Natural killer cell (primary cell): ENCODE results near the gene FUCA1. TPM values are rescaled to one million over a fixed set of nuclear protein-coding genes. Genes with fewer than 3 reads are reported as not detected.

ENCODE experiments used
- ATAC-seq, 3 donors: fragments of 150-1000 bp in 2 of 3; fragments of 200-7000 bp in 1 of 3; cut with Tn5 transposase; 1 replicate in 1 of 3; 2 replicates in 2 of 3; pipeline ENCODE4 v1.10.0; 2021; ENCODE audit warnings: mild to moderate bottlenecking in 2 of 3, moderate library complexity in 2 of 3
- DNase-seq, 2 donors: peaks; one replicate each; pipeline versions ENCODE4 v3.0.0 to v3.0.0-alpha.2; 2013 to 2021; ENCODE audit warnings: mixed read lengths in 1 of 2
- H3K27ac ChIP-seq: one replicate; pipeline ENCODE4 v1.5.1; 2013; ENCODE audit warnings: mild to moderate bottlenecking, low read length
- H3K27me3 ChIP-seq: one replicate; pipeline ENCODE4 v1.6.1; 2013; ENCODE audit warnings: low read length; ENCODE audit not compliant: control insufficient read depth, insufficient read depth
- H3K36me3 ChIP-seq: one replicate; pipeline ENCODE4 v1.6.1; 2013; ENCODE audit warnings: low read length; ENCODE audit not compliant: control insufficient read depth, insufficient read depth
- H3K4me1 ChIP-seq: one replicate; pipeline ENCODE4 v1.6.1; 2013; ENCODE audit warnings: low read length; ENCODE audit not compliant: control insufficient read depth, insufficient read depth
- H3K4me3 ChIP-seq: one replicate; pipeline ENCODE4 v1.5.1; 2013; ENCODE audit warnings: low read length
- H3K9me3 ChIP-seq: one replicate; pipeline ENCODE4 v1.6.1; 2013; ENCODE audit warnings: low read length; ENCODE audit not compliant: control insufficient read depth, insufficient read depth
- H3K27ac Mint-ChIP-seq, 2 donors: one replicate each; pipeline ENCODE4 v1.8.0; 2022; ENCODE audit warnings: mild to moderate bottlenecking in 2 of 2, mixed read lengths in 2 of 2, moderate library complexity in 1 of 2
- H3K27me3 Mint-ChIP-seq, 2 donors: one replicate each; pipeline ENCODE4 v1.8.0; 2022; ENCODE audit warnings: low read depth in 2 of 2, mixed read lengths in 2 of 2
- H3K36me3 Mint-ChIP-seq: one replicate; pipeline ENCODE4 v1.8.0; 2022; ENCODE audit warnings: mixed read lengths
- H3K4me1 Mint-ChIP-seq, 2 donors: one replicate each; pipeline ENCODE4 v1.8.0; 2022; ENCODE audit warnings: mixed read lengths in 2 of 2
- H3K4me3 Mint-ChIP-seq: one replicate; pipeline ENCODE4 v1.8.0; 2022; ENCODE audit warnings: mild to moderate bottlenecking, moderate library complexity, mixed read lengths
- H3K9me3 Mint-ChIP-seq, 2 donors: one replicate each; pipeline ENCODE4 v1.8.0; 2022; ENCODE audit warnings: mixed read lengths in 2 of 2
- CTCF ChIP-seq: fragments of 200-600 bp; IDR thresholded peaks from one replicate; pipeline ENCODE4 v1.8.0; 2022; ENCODE audit warnings: antibody characterized with exemption
- WGBS: methylation state at CpG from one replicate; pipeline ENCODE4 v1.1.7; 2013; ENCODE audit warnings: missing lambda C conversion rate; ENCODE audit not compliant: insufficient coverage; 5-methylcytosine and 5-hydroxymethylcytosine counted together
- intact Hi-C: fragments of 100-400 bp; cut with micrococcal nuclease; formaldehyde crosslinking; loops from one replicate; pipeline ENCODE4 v1.14.2; 2022
- total RNA-seq, 4 donors: library from RNA; stranded (reverse); fragments of 120-200 nt in 1 of 4; gene quantifications; one replicate each; pipeline versions ENCODE4 v1.2.3 to v1.2.4, GENCODE V29; 2013 to 2022

The FUCA1 gene
- total RNA-seq, 3 donors from 2014 or later (not counting 1 experiment from before 2014, with no cell fraction given): 6.8 to 12.5 (median 11.9) TPM

GRCh38 chr1:23801338-23801748 is 66.7 kb downstream of the FUCA1 start:
- Histone ChIP-seq H3K9me3 (no peaks in the 10 kb centered on the region), H3K27me3 (no peaks in the 10 kb centered on the region), H3K27ac (peak overlapping the region; percentile 88), H3K4me1 (peaks cover 30% of the 10 kb centered on the region), H3K36me3 (peaks cover 12% of the 10 kb centered on the region), H3K4me3 (peak overlapping the region; percentile 77)
- no peaks in the 10 kb centered on the region for H3K27me3 Mint-ChIP-seq
- no peak for TF ChIP-seq CTCF
- H3K36me3 Mint-ChIP-seq: no peaks in the 10 kb centered on the region
- 55% methylated on average over 19 of the region's 19 CpGs for WGBS
- intact Hi-C loops: loop anchor here (2.0 kb wide), 1 partner anchor 67 kb away; the partner anchor contains the start of gene FUCA1
- ATAC-seq (no peak), DNase-seq (peak in 1 of 2 donors; percentile 16)
- peaks cover 16 to 31% of the 10 kb centered on the region in 2 donors for H3K4me1 Mint-ChIP-seq
- peak overlapping the region; percentile 94 for H3K4me3 Mint-ChIP-seq
- H3K9me3 Mint-ChIP-seq: no peaks in the 10 kb centered on the region
- H3K27ac Mint-ChIP-seq: peak overlapping the region; percentile 85 to 92

- peak; percentile 93 to 98 for DNase-seq
- H3K36me3 ChIP-seq: peaks cover 15% of the 10 kb centered on the region
- TF ChIP-seq CTCF: no peak
- peaks cover 30% of the 10 kb centered on the region for H3K4me1 ChIP-seq
- Mint-ChIP-seq H3K4me3 (peak within 1 kb of the TSS; percentile 94), H3K27ac (peak within 1 kb of the TSS; percentile 85 to 92), H3K27me3 (no peaks in the 10 kb centered on the region), H3K9me3 (no peaks in the 10 kb centered on the region), H3K36me3 (no peaks in the 10 kb centered on the region), H3K4me1 (peaks cover 16 to 29% of the 10 kb centered on the region in 2 donors)
- peak within 1 kb of the TSS; percentile 93 for H3K4me3 ChIP-seq
- peak within 1 kb of the TSS; percentile 88 for H3K27ac ChIP-seq
- intact Hi-C loops: loop anchor here (1.0 to 2.0 kb wide), 2 partner anchors 25 to 68 kb away; partner anchors contain the start of genes FUCA1 and HMGCL
- H3K9me3 ChIP-seq: no peaks in the 10 kb centered on the region
- peak; percentile 92 to 98 (median 93) for ATAC-seq
- H3K27me3 ChIP-seq: no peaks in the 10 kb centered on the region
- WGBS: under 1% methylated on average over 82 of the region's 82 CpGs
Measured at GRCh38 chr1:23800400-23801337, 67.4 kb downstream of the FUCA1 start, which contains the start of gene GALE. Gene GALE, minus strand, starts transcription at chr1:23800754. Its CDS starts 1,747 bp downstream, at chr1:23799007.

- Histone ChIP-seq H3K27ac (peak overlapping the region; percentile 70), H3K27me3 (no peaks in the 10 kb centered on the region), H3K36me3 (peaks cover 18% of the 10 kb centered on the region), H3K4me1 (peaks cover 30% of the 10 kb centered on the region), H3K9me3 (no peaks in the 10 kb centered on the region), H3K4me3 (peak overlapping the region; percentile 93)
- peaks cover 16 to 35% of the 10 kb centered on the region in 2 donors for H3K4me1 Mint-ChIP-seq
- DNase-seq (peak; percentile 46 to 51), ATAC-seq (peak in 2 of 3 donors; percentile 13 to 30)
- H3K9me3 Mint-ChIP-seq: no peaks in the 10 kb centered on the region
- peak overlapping the region; percentile 94 for H3K4me3 Mint-ChIP-seq
- no peak for TF ChIP-seq CTCF
- intact Hi-C loops: loop anchor here (1.0 to 2.0 kb wide), 2 partner anchors 26 to 69 kb away; partner anchors contain the start of genes FUCA1 and HMGCL
- H3K27me3 Mint-ChIP-seq: no peaks in the 10 kb centered on the region
- WGBS: 1% methylated on average over 48 of the region's 48 CpGs
- no peaks in the 10 kb centered on the region for H3K36me3 Mint-ChIP-seq
- H3K27ac Mint-ChIP-seq: peak overlapping the region; percentile 85 to 92
Measured at GRCh38 chr1:23799570-23800399, 68.3 kb downstream of the FUCA1 start.
